SK-N-DZ (cell line): ENCODE data around the gene HINT3.
"Not testable (repeated sequence)": the region's sequence is repeated elsewhere in the genome, so short reads cannot be mapped to it uniquely, and the experiment has no call there.

Source experiments
- DNase-seq: peaks from one replicate; pipeline ENCODE4 v3.0.0-alpha.2; 2015; ENCODE audit warnings: low spot score

HINT3 gene

GRCh38 chr6:125961117-125961516 lies 4.5 kb downstream of the HINT3 start:
- DNase-seq = no peak

DNA sequence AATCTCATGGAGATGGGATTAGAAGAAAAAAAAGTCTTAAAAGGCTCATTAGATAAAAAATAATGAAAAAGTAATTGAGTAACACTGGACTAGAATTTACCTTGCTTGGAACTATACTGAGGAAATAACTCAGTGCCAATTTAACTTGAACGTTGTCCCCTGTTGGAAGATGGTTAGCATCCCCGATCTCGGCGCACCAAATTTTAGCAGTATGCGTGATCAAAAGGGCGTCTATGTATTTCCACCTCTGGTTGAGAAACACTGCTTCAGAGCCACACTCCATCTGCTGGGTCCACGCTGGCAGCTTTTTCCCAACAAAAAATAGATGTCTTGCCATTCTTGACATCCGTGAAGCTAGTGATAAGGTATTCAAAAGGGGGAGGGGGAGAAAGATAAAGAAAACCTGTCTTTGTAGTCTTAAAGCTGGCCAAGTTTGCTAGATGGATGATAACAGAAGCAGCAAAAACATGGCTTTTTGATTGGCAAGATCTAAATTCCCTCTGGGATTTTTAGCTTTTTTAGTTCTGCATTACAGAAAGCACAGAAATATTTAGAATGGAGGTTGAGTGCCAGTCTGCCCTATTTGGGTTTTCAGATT lies 6.4 kb downstream of the HINT3 start:
- no peak for DNase-seq

DNA sequence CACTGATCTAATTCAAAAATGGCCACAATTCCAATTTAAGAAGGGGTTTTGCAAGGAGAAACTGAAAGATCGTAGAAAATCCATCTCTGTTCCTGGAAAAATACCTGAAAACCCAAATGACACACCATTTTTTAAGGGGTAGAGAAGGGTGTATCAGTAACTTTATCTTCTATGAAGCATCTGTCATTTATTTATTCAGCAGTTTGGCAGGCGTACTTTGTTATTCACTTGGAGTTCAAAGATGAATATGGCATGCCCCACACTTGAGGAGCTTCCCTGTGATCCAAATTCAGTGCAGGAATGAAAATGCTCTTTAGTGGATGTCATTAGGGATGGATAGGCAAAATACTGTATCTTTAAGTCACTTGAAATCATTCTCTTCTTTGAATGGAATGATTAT lies 7.2 kb downstream of the HINT3 start:
- DNase-seq = no peak

DNA sequence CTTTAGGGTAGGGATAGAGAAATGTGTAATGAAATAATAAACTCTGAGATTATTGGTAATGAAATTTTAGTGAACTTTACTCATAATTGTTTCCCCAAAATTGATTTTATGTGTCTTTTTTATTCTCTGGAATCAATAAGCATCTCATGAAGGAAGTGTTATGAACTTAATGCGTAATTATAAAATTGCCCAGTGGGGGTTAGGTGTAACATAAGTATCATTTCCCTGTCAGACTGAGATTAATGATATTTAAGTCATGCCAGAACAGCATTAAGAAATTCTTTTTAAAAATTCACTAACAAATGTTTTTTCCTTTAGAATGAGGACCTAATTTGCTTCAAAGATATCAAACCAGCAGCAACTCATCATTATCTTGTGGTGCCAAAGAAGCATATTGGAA lies 10.0 kb downstream of the HINT3 start:
- no peak for DNase-seq

DNA sequence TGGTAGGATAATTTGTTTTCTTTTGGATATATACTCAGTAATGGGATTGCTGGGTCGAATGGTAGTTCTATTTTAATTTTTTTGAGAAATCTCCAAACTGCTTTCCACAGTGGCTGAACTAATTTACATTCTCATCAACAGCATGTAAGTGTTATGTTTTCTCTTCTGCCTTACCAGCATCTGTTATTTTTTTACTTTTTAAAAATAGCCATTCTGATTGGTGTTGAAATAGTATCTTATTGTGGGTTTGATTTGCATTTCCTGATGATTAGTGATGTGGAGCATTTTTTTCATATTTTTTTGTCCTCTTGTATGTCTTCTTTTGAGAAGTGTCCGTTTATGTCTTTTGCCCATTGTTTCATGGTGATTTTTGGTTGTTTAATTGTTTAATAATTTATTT lies 11.9 kb downstream of the HINT3 start:
- DNase-seq = no peak

- no peak for DNase-seq
Measured at GRCh38 chr6:125970760-125971159, 14.2 kb downstream of the HINT3 start.

- not testable (repeated sequence) for DNase-seq
Measured at GRCh38 chr6:125972478-125972877, 15.9 kb downstream of the HINT3 start.

- DNase-seq = peak; percentile 54
Measured at GRCh38 chr6:125974214-125974866, 17.8 kb downstream of the HINT3 start.

DNA sequence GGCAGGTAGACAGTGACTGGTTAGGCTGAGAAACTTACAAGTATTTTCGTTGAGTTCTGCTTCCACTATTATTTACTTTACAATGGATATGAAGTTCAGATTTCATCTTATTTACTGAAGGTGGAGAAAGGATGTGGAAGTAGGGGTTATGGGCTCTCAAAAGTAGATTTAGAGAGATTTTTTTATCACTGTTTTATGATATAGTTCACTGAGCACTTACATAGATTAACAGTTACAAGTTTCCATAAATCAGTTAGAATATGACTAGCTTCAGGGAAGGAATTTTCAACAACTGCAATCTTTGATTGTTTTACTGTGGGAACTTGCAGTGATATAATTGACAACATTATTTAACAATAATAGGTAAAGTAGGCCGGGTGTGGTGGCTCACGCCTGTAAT lies 22.5 kb downstream of the HINT3 start:
- DNase-seq = no peak

DNA sequence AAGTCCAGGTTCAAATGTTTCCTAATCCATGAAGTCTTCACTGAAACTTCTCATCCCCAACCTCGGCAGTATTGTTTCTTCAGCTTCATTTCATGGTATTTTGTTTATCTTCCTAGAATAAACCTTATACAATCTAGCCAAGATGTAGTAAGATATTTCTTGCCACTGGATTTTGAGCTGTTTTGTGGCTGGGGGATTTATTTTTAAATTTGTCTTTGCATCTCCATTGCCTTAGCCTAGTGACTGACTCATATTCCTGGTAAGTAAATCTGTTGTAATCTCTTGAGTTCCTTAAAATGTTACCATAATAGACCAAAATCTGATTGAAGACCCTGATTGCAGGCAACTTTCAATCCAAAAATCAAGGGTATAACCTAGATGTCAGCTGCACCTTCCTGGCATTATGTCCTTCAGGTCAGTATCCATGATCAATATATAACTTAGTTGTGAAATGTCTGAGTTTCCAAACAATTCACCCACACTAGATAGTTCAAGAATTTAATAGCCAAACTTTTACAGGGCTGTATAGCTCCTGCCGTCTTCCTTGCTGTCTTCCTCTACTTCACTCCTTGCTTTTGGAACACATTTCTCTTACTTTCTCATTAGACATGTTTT lies 25.1 kb downstream of the HINT3 start:
- DNase-seq = no peak

DNA sequence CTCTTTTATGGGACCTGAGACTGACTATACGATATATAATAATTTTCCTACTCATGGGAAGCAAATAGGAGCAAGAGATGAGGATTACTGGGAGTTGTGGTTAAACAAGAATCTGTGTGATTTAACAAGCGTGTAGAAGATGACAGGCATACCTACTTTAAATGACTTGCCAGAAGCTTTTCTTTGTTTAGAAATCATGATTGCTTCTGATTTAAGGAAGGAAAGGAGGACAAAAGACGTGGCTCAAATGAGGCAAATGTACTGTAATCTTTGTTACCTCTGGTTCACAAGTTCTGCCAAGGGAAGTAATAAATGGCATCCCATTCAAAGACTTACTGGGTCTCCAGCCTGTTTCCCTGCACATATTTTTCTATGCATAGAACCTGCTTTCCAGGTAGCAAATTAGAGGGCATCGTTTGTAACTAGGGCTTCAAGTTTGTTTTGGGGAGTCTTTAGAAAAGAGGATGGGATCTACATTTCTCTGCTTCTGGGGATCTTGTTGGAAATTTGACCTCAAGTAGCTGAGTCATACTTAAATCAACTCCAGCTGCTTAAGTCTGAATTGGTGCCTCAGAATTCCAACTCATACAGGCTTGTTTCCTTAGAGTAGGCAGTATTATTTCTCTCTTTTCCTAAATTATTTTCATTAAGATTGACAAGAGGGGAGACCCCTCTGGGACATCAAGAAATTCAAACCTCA lies 26.8 kb downstream of the HINT3 start:
- no peak for DNase-seq

- no peak for DNase-seq
Measured at GRCh38 chr6:125984311-125984710, 27.7 kb downstream of the HINT3 start.

GRCh38 chr6:125985522-125985921 lies 29.0 kb downstream of the HINT3 start:
- no peak for DNase-seq

GRCh38 chr6:125985979-125986300 lies 29.4 kb downstream of the HINT3 start:
- no peak for DNase-seq

DNA sequence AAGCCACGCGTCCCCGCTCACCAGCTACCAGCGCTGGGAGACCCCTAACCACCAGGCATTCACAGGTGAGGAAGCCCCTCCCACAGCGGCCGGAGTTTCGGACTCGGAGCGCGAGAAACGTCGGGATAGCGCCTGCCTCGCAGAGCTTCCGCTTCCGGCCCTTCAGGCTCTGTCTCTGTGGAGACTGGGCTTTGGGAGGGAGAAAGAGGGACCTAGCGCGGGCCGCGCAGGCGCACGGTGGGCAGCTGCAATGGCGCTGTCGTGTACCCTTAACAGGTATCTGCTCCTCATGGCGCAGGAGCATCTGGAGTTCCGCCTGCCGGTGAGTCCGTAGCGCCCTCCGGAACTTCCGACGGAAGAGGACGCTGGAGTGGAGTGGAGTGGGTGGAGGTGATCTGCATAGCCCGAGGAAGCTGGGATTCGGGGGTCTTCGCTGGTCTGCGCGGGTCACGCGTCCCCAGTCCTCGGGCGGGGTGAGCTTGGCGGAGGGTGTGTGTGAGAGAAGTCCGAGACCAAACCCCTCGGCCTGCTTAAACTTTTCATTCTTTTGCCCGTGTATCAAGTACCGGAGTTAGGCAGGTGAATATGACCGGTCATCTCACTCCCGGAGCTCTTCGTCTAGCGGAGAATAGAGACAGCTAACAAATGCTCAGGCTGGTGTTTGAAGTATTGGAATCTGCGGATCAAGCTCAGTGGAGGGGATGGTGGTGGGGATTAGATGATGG lies 29.9 kb downstream of the HINT3 start, which contains the start of gene TRMT11:
TRMT11 (plus strand) TSS at position 240 of the 725 bp plus-strand sequence; CDS start at position 251, 11 bp downstream.
- DNase-seq = peak; percentile 95

- DNase-seq = peak; percentile 40
Measured at GRCh38 chr6:125987026-125987617, 30.6 kb downstream of the HINT3 start.

DNA sequence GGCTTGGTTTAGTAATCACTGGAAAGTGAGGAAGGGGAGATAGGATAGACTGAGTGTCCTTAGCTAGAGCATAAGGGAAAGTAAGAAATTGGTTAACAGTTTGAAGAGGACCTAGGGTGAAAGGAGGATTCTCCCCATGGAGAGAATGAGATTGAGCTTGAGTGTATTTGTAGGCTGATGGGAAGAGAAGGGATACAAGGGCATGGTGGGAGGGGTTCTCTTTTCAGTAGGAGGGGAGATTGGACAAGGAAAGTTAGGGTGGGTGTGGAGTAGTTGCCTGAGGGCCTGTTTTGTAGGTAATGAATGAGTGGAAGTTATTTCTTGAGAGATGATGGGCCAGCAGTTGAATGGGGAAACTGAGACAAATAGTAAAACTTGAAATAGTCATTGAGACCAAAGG lies 31.7 kb downstream of the HINT3 start:
- DNase-seq = no peak

- DNase-seq = no peak
Measured at GRCh38 chr6:125989631-125990030, 33.1 kb downstream of the HINT3 start.

DNA sequence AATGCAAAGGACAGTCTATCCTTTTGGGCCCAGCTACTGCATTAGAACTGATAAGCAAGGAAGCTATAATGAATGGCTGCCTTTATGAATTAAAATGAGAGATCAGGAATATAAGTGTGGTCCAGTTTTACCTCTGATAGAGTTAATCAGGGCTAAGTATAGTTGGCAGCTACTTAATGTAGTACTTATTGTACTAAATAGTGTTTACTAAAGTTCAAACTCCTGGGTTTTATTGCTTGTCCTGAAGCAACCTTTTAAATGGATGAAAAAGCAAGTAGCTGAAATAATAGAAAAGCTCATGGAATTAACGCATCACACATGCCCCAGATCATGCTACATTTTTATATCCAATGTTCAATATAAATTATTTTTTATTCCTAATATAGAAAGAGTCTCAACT lies 35.1 kb downstream of the HINT3 start:
- no peak for DNase-seq

GRCh38 chr6:125994670-125995488 lies 38.3 kb downstream of the HINT3 start:
- DNase-seq = no peak
